HEK293 (cell line): ENCODE measurements around the gene CHST1.

ENCODE experiments used
- FEZF1 ChIP-seq: fragments of 450-650 bp; formaldehyde crosslinking; IDR thresholded peaks from 2 replicates; pipeline ENCODE4 v1.5.1; 2016; ENCODE audit warnings: missing biosample characterization, missing genetic modification characterization
- GFI1B ChIP-seq: fragments of 450-650 bp; formaldehyde crosslinking; IDR thresholded peaks from 2 replicates; pipeline ENCODE4 v1.5.1; 2016; ENCODE audit warnings: missing biosample characterization, missing genetic modification characterization
- GLI2 ChIP-seq: fragments of 450-650 bp; formaldehyde crosslinking; IDR thresholded peaks from 2 replicates; pipeline ENCODE4; 2017; ENCODE audit warnings: missing biosample characterization, missing genetic modification characterization, low read depth, borderline replicate concordance
- GLI4 ChIP-seq: fragments of 450-650 bp; formaldehyde crosslinking; IDR thresholded peaks from 2 replicates; pipeline ENCODE4 v1.5.1; 2016; ENCODE audit warnings: missing biosample characterization, missing genetic modification characterization
- IKZF3 ChIP-seq: fragments of 450-650 bp; IDR thresholded peaks from 2 replicates; pipeline ENCODE4 v1.5.0; 2018; ENCODE audit warnings: missing biosample characterization, mild to moderate bottlenecking, missing genetic modification characterization, moderate library complexity
- RBAK ChIP-seq: fragments of 450-650 bp; formaldehyde crosslinking; IDR thresholded peaks from 2 replicates; pipeline ENCODE4 v1.5.1; 2016; ENCODE audit warnings: missing biosample characterization, missing genetic modification characterization
- SCRT2 ChIP-seq: fragments of 450-650 bp; formaldehyde crosslinking; IDR thresholded peaks from 2 replicates; pipeline ENCODE4 v1.5.1; 2016; ENCODE audit warnings: missing biosample characterization, missing genetic modification characterization
- ZBTB21 ChIP-seq: fragments of 450-650 bp; formaldehyde crosslinking; IDR thresholded peaks from 2 replicates; pipeline ENCODE4 v1.5.1; 2017; ENCODE audit warnings: missing biosample characterization, missing genetic modification characterization
- ZFP69B ChIP-seq: fragments of 450-650 bp; formaldehyde crosslinking; IDR thresholded peaks from 2 replicates; pipeline ENCODE4 v1.5.1; 2016; ENCODE audit warnings: missing biosample characterization, missing genetic modification characterization
- ZIC2 ChIP-seq: fragments of 450-650 bp; formaldehyde crosslinking; IDR thresholded peaks from 2 replicates; pipeline ENCODE4 v1.5.1; 2016; ENCODE audit warnings: missing biosample characterization, missing genetic modification characterization
- ZNF10 ChIP-seq: fragments of 450-650 bp; formaldehyde crosslinking; IDR thresholded peaks from 2 replicates; pipeline ENCODE4 v1.5.1; 2017; ENCODE audit warnings: missing biosample characterization, missing genetic modification characterization
- ZNF132 ChIP-seq: fragments of 450-650 bp; formaldehyde crosslinking; IDR thresholded peaks from 2 replicates; pipeline ENCODE4 v1.5.1; 2017; ENCODE audit warnings: missing biosample characterization, missing genetic modification characterization, borderline replicate concordance
- ZNF140 ChIP-seq: fragments of 450-650 bp; formaldehyde crosslinking; IDR thresholded peaks from 2 replicates; pipeline ENCODE4 v1.5.1; 2016; ENCODE audit warnings: missing biosample characterization, missing genetic modification characterization
- ZNF175 ChIP-seq: fragments of 450-650 bp; formaldehyde crosslinking; IDR thresholded peaks from 2 replicates; pipeline ENCODE4 v1.5.1; 2016; ENCODE audit warnings: missing biosample characterization, missing genetic modification characterization
- ZNF184 ChIP-seq: fragments of 450-650 bp; IDR thresholded peaks from 2 replicates; pipeline ENCODE4 v1.5.1; 2018; ENCODE audit warnings: missing biosample characterization, mild to moderate bottlenecking, missing genetic modification characterization
- ZNF221 ChIP-seq: fragments of 450-650 bp; formaldehyde crosslinking; IDR thresholded peaks from 2 replicates; pipeline ENCODE4 v1.5.1; 2017; ENCODE audit warnings: missing biosample characterization, missing genetic modification characterization, borderline replicate concordance
- ZNF266 ChIP-seq: fragments of 450-650 bp; formaldehyde crosslinking; IDR thresholded peaks from 2 replicates; pipeline ENCODE4 v1.5.1; 2016; ENCODE audit warnings: missing biosample characterization, missing genetic modification characterization, low read depth
- ZNF274 ChIP-seq, 2 experiments: fragments of 200-500 bp in 1 of 2; fragments of 450-650 bp in 1 of 2; sonication (Bioruptor generic) in 1 of 2; formaldehyde crosslinking in 1 of 2; IDR thresholded peaks; 2 replicates each; pipeline versions ENCODE4 v1.5.1 to v1.6.1; 2014 to 2016; ENCODE audit warnings: borderline replicate concordance in 1 of 2, inconsistent platforms in 1 of 2, low read length in 1 of 2, missing biosample characterization in 1 of 2, missing genetic modification characterization in 1 of 2
- ZNF302 ChIP-seq: fragments of 450-650 bp; formaldehyde crosslinking; IDR thresholded peaks from 2 replicates; pipeline ENCODE4 v1.5.1; 2016; ENCODE audit warnings: missing biosample characterization, missing genetic modification characterization, low read depth
- ZNF354C ChIP-seq: fragments of 450-650 bp; formaldehyde crosslinking; IDR thresholded peaks from 2 replicates; pipeline ENCODE4 v1.5.1; 2016; ENCODE audit warnings: missing biosample characterization, missing genetic modification characterization, low read depth, borderline replicate concordance
- ZNF366 ChIP-seq: fragments of 450-650 bp; formaldehyde crosslinking; conservative IDR thresholded peaks from 2 replicates; pipeline ENCODE4 v1.5.1; 2016; ENCODE audit warnings: missing biosample characterization, missing genetic modification characterization
- ZNF394 ChIP-seq: fragments of 450-650 bp; formaldehyde crosslinking; IDR thresholded peaks from 2 replicates; pipeline ENCODE4 v1.5.1; 2016; ENCODE audit warnings: missing biosample characterization, missing genetic modification characterization, mild to moderate bottlenecking, moderate library complexity, borderline replicate concordance
- ZNF654 ChIP-seq: fragments of 450-650 bp; formaldehyde crosslinking; IDR thresholded peaks from 2 replicates; pipeline ENCODE4 v1.5.1; 2016; ENCODE audit warnings: low read depth, missing biosample characterization, missing genetic modification characterization
- ZNF701 ChIP-seq: fragments of 450-650 bp; formaldehyde crosslinking; IDR thresholded peaks from 2 replicates; pipeline ENCODE4 v1.5.1; 2016; ENCODE audit warnings: missing biosample characterization, missing genetic modification characterization
- ZNF791 ChIP-seq: fragments of 450-650 bp; formaldehyde crosslinking; IDR thresholded peaks from 2 replicates; pipeline ENCODE4 v1.5.1; 2016; ENCODE audit warnings: missing biosample characterization, missing genetic modification characterization
- ZSCAN30 ChIP-seq: fragments of 450-650 bp; IDR thresholded peaks from 2 replicates; pipeline ENCODE4 v1.5.1; 2018; ENCODE audit warnings: missing biosample characterization, mild to moderate bottlenecking, missing genetic modification characterization, moderate library complexity
- TF ChIP-seq, protein P1 (sequence below): fragments of 450-650 bp; formaldehyde crosslinking; IDR thresholded peaks from 2 replicates; pipeline ENCODE4 v1.5.1; 2016; ENCODE audit warnings: missing biosample characterization, missing genetic modification characterization
- TF ChIP-seq, protein P2 (sequence below): fragments of 450-650 bp; formaldehyde crosslinking; IDR thresholded peaks from 2 replicates; pipeline ENCODE4 v1.5.1; 2017; ENCODE audit warnings: missing biosample characterization, missing genetic modification characterization
- TF ChIP-seq, protein P3 (sequence below): fragments of 450-650 bp; formaldehyde crosslinking; IDR thresholded peaks from 2 replicates; pipeline ENCODE4 v1.5.1; 2016; ENCODE audit warnings: missing biosample characterization, missing genetic modification characterization

The CHST1 gene

DNA sequence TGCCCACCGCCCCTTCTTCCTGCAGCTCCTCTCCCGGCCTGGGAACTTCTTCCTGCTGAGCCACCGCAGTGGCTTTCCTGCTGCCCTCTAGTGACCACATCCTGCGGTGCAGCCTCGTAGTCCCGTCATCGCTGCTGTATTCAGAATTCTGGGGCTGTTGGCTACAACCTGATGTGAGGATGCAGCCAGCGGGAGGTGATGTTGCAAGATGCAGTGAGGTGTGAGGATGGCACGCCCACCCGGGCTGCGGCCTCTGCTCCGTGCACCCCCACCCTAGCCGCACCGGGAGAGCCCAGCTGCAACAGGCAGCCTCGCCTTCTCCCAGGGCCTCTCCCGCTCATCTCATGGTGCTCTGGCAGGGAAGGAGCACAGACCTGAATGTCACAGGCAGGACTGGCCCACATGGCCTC, 10.1 kb downstream of the CHST1 start (continued):
- TF ChIP-seq, protein P1, sequence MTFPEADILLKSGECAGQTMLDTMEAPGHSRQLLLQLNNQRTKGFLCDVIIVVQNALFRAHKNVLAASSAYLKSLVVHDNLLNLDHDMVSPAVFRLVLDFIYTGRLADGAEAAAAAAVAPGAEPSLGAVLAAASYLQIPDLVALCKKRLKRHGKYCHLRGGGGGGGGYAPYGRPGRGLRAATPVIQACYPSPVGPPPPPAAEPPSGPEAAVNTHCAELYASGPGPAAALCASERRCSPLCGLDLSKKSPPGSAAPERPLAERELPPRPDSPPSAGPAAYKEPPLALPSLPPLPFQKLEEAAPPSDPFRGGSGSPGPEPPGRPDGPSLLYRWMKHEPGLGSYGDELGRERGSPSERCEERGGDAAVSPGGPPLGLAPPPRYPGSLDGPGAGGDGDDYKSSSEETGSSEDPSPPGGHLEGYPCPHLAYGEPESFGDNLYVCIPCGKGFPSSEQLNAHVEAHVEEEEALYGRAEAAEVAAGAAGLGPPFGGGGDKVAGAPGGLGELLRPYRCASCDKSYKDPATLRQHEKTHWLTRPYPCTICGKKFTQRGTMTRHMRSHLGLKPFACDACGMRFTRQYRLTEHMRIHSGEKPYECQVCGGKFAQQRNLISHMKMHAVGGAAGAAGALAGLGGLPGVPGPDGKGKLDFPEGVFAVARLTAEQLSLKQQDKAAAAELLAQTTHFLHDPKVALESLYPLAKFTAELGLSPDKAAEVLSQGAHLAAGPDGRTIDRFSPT (tag by site-specific recombination) = no peak
- TF ChIP-seq ZNF221 (tag by site-specific recombination) = no peak
- TF ChIP-seq ZNF140 (tag by site-specific recombination) = no peak
- TF ChIP-seq ZNF394 (tag by site-specific recombination) = no peak
- TF ChIP-seq ZFP69B (tag by site-specific recombination) = no peak
- TF ChIP-seq ZNF302 (tag by site-specific recombination) = no peak
- TF ChIP-seq ZNF791 (tag by site-specific recombination) = no peak
- TF ChIP-seq GFI1B (tag by site-specific recombination) = no peak
- no peak for TF ChIP-seq ZNF175 (tag by site-specific recombination)
- peak; percentile 76 for TF ChIP-seq SCRT2 (tag by site-specific recombination)
- no peak for TF ChIP-seq ZNF354C (tag by site-specific recombination)
- TF ChIP-seq, protein P2, sequence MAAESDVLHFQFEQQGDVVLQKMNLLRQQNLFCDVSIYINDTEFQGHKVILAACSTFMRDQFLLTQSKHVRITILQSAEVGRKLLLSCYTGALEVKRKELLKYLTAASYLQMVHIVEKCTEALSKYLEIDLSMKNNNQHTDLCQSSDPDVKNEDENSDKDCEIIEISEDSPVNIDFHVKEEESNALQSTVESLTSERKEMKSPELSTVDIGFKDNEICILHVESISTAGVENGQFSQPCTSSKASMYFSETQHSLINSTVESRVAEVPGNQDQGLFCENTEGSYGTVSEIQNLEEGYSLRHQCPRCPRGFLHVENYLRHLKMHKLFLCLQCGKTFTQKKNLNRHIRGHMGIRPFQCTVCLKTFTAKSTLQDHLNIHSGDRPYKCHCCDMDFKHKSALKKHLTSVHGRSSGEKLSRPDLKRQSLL (tag by site-specific recombination) = no peak
- TF ChIP-seq ZBTB21 (tag by site-specific recombination) = no peak
- no peak for TF ChIP-seq GLI2 (tag by site-specific recombination)
- TF ChIP-seq, protein P3, sequence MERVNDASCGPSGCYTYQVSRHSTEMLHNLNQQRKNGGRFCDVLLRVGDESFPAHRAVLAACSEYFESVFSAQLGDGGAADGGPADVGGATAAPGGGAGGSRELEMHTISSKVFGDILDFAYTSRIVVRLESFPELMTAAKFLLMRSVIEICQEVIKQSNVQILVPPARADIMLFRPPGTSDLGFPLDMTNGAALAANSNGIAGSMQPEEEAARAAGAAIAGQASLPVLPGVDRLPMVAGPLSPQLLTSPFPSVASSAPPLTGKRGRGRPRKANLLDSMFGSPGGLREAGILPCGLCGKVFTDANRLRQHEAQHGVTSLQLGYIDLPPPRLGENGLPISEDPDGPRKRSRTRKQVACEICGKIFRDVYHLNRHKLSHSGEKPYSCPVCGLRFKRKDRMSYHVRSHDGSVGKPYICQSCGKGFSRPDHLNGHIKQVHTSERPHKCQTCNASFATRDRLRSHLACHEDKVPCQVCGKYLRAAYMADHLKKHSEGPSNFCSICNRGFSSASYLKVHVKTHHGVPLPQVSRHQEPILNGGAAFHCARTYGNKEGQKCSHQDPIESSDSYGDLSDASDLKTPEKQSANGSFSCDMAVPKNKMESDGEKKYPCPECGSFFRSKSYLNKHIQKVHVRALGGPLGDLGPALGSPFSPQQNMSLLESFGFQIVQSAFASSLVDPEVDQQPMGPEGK (tag by site-specific recombination) = no peak
- 0 out of 2 replicates have a peak, but pooled peaks have one; percentile 48 for TF ChIP-seq IKZF3
- TF ChIP-seq ZNF654 (tag by site-specific recombination) = peak; percentile 35
- no peak for TF ChIP-seq ZNF132 (tag by site-specific recombination)
- no peak for TF ChIP-seq ZSCAN30 (tag by site-specific recombination)
- no peak for TF ChIP-seq ZNF266
- TF ChIP-seq ZNF701 = no peak
- no peak for TF ChIP-seq RBAK (tag by site-specific recombination)
- no peak for TF ChIP-seq FEZF1 (tag by site-specific recombination)
- no peak for TF ChIP-seq GLI4 (tag by site-specific recombination)
- TF ChIP-seq ZNF184 (tag by site-specific recombination) = no peak
- TF ChIP-seq ZIC2 (tag by site-specific recombination) = peak; percentile 58
- TF ChIP-seq ZNF366 (tag by site-specific recombination) = no peak
- TF ChIP-seq ZNF10 (tag by site-specific recombination) = no peak
- TF ChIP-seq ZNF274 (IDR thresholded peaks at IDR 0.05; ENCODE audit: low read length) = no peak
- TF ChIP-seq ZNF274 (tag by site-specific recombination; IDR thresholded peaks at IDR 0.05; ENCODE audit: borderline replicate concordance) = no peak
